Endothelial cell of umbilical vein (primary cell): Measurements from ENCODE around the gene SPEF2. TPM values are rescaled to one million over a fixed set of nuclear protein-coding genes. Genes with fewer than 3 reads are reported as not detected.

ENCODE experiments used
- BruUV-seq: library from RNA; stranded (reverse); fragments of 400-500 nt; replicated peaks from 2 replicates; lab custom pipeline; 2021; lab: Mats Ljungman, UMichigan
- CTCF ChIA-PET: fragments of 300-600, 350-600 bp; sonication (Branson Sonifier 250); formaldehyde crosslinking; loops from one replicate; lab custom pipeline; 2021; ENCODE audit warnings: antibody characterized with exemption, inconsistent platforms; lab: Charles Lee
- POLR2A ChIA-PET: fragments of 300-600, 350-600 bp; sonication (Branson Sonifier 250); formaldehyde crosslinking; loops from one replicate; lab custom pipeline; 2021; ENCODE audit warnings: antibody characterized with exemption, inconsistent platforms; lab: Charles Lee
- DNase-seq: peaks from one replicate; pipeline ENCODE4 v3.0.0-alpha.2; 2011; ENCODE audit warnings: low read depth, low spot score
- FAIRE-seq: peaks from 2 replicates; lab custom pipeline; 2011; peaks lifted over from hg19 to GRCh38; lab: Jason Lieb, UNC
- H2AFZ ChIP-seq: 2 replicates; pipeline ENCODE4 v1.6.0; 2012; ENCODE audit warnings: low read depth, low read length, control low read depth, inconsistent platforms
- H3K27ac ChIP-seq: 2 replicates; pipeline ENCODE4 v1.5.1; 2011; ENCODE audit warnings: low read depth, mild to moderate bottlenecking, control low read depth, low read length, moderate library complexity; ENCODE audit not compliant: insufficient read depth
- H3K27me3 ChIP-seq, 2 experiments: 2 replicates each; pipeline versions ENCODE4 v1.6.0 to v1.6.1; 2011; ENCODE audit warnings: low read length in 2 of 2, mixed read lengths in 1 of 2; ENCODE audit not compliant: control insufficient read depth in 2 of 2, insufficient read depth in 2 of 2
- H3K36me3 ChIP-seq, 2 experiments: 2 replicates in 1 of 2; 3 replicates in 1 of 2; pipeline ENCODE4 v1.5.1; 2011; ENCODE audit warnings: low read length in 2 of 2, mild to moderate bottlenecking in 1 of 2, moderate library complexity in 1 of 2; ENCODE audit not compliant: control insufficient read depth in 2 of 2, insufficient read depth in 2 of 2; ENCODE audit errors: extremely low read depth in 1 of 2
- H3K4me1 ChIP-seq: 3 replicates; pipeline ENCODE4 v1.5.1; 2011; ENCODE audit warnings: mild to moderate bottlenecking, low read length; ENCODE audit not compliant: control insufficient read depth, insufficient read depth; ENCODE audit errors: extremely low read depth
- H3K4me2 ChIP-seq: 2 replicates; pipeline ENCODE4 v1.6.1; 2011; ENCODE audit warnings: low read length, control low read depth, mixed read lengths; ENCODE audit not compliant: insufficient read depth
- H3K4me3 ChIP-seq, 3 experiments: fragments of 200-600 bp in 1 of 3; sonication (generic), shearing (Covaris generic) in 1 of 3; replicated peaks in 1 of 3; 2 replicates each; pipeline ENCODE4 v1.5.1; 2011 to 2016; ENCODE audit warnings: control low read depth in 3 of 3, low read length in 3 of 3, mild to moderate bottlenecking in 2 of 3, inconsistent platforms in 1 of 3, low read depth in 1 of 3, moderate library complexity in 1 of 3; ENCODE audit not compliant: insufficient read depth in 1 of 3
- H3K79me2 ChIP-seq: 2 replicates; pipeline ENCODE4 v1.6.0; 2012; ENCODE audit warnings: low read length, inconsistent platforms; ENCODE audit not compliant: control insufficient read depth, insufficient read depth
- H3K9ac ChIP-seq: replicated peaks from 2 replicates; pipeline ENCODE3; 2011; ENCODE audit warnings: low read length, control low read depth; ENCODE audit not compliant: insufficient read depth; ENCODE audit errors: extremely low read depth
- H3K9me1 ChIP-seq: replicated peaks from 3 replicates; pipeline ENCODE4 v1.6.0; 2011; ENCODE audit warnings: mild to moderate bottlenecking, low read length; ENCODE audit not compliant: control insufficient read depth, insufficient read depth; ENCODE audit errors: extremely low read depth
- H3K9me3 ChIP-seq: replicated peaks from 2 replicates; pipeline ENCODE4 v1.5.1; 2012; ENCODE audit warnings: low read length, inconsistent platforms; ENCODE audit not compliant: control insufficient read depth, insufficient read depth
- H4K20me1 ChIP-seq: replicated peaks from 2 replicates; pipeline ENCODE3; 2011; ENCODE audit warnings: mild to moderate bottlenecking, low read length; ENCODE audit not compliant: control insufficient read depth, insufficient read depth; ENCODE audit errors: extremely low read depth
- EZH2 ChIP-seq: IDR thresholded peaks from 2 replicates; pipeline ENCODE4 v1.6.1; 2012; ENCODE audit warnings: borderline replicate concordance, low read depth, mild to moderate bottlenecking, moderate library complexity, low read length, inconsistent platforms; ENCODE audit not compliant: severe bottlenecking
- FOS ChIP-seq: IDR thresholded peaks from 2 replicates; pipeline ENCODE4 v1.6.1; 2011; ENCODE audit warnings: mild to moderate bottlenecking, low read length, moderate library complexity, borderline replicate concordance; ENCODE audit not compliant: insufficient read depth
- GATA2 ChIP-seq: IDR thresholded peaks from 2 replicates; pipeline ENCODE4 v1.7.0; 2011; ENCODE audit warnings: low read depth, mild to moderate bottlenecking, moderate library complexity, mixed read lengths, low read length; ENCODE audit not compliant: insufficient read length, insufficient read depth
- JUN ChIP-seq: IDR thresholded peaks from 2 replicates; pipeline ENCODE4 v1.6.1; 2011; ENCODE audit warnings: borderline replicate concordance, low read depth; ENCODE audit not compliant: insufficient read length, insufficient read depth
- MYC ChIP-seq: IDR thresholded peaks from one replicate; pipeline ENCODE4 v1.6.1; 2011; ENCODE audit warnings: mild to moderate bottlenecking, low read depth, low read length
- POLR2A ChIP-seq: IDR thresholded peaks from 2 replicates; pipeline ENCODE4 v1.6.1; 2012; ENCODE audit warnings: low read depth, mild to moderate bottlenecking, control low read depth, low read length
- POLR2AphosphoS5 ChIP-seq: IDR thresholded peaks from 2 replicates; pipeline ENCODE4 v1.6.1; 2012; ENCODE audit warnings: low read depth, mild to moderate bottlenecking, control low read depth, low read length, moderate library complexity; ENCODE audit not compliant: insufficient read depth
- dilution Hi-C: fragments of 300-500 bp; cut with MboI; formaldehyde crosslinking; loops from one replicate; pipeline ENCODE4 v1.15.0; 2019; ENCODE audit warnings: low sequenced_read_pairs; ENCODE audit not compliant: extremely low pct_ligation_motif_present
- intact Hi-C: fragments of 100-400 bp; cut with micrococcal nuclease; formaldehyde crosslinking; loops from one replicate; pipeline ENCODE4 v1.10.0; 2022
- polyA plus RNA-seq, 4 experiments: library from polyadenylated mRNA; depleted of rRNA in 3 of 4; stranded (reverse) in 3 of 4; unstranded in 1 of 4; fragments of >200 nt; gene quantifications; 2 replicates each; pipeline versions ENCODE4 v1.2.1 to v1.2.3, GENCODE V29; 2011 to 2012; ENCODE audit warnings: missing spikeins in 1 of 4
- total RNA-seq: library from RNA; stranded (reverse); gene quantifications from 2 replicates; pipeline ENCODE4 v1.2.3, GENCODE V29; 2021
- TF ChIP-seq, protein P1 (sequence below), 2 donors: IDR thresholded peaks; 1 replicate in 1 of 2; 2 replicates in 1 of 2; pipeline ENCODE4 v1.5.1; 2011; ENCODE audit warnings: low read length in 2 of 2, mild to moderate bottlenecking in 2 of 2, moderate library complexity in 2 of 2, control low read depth in 1 of 2, inconsistent platforms in 1 of 2, low read depth in 1 of 2; ENCODE audit not compliant: insufficient read depth in 1 of 2; ENCODE audit errors: extremely low read depth in 1 of 2
- TF ChIP-seq, protein P2 (sequence below): IDR thresholded peaks from 2 replicates; pipeline ENCODE4 v1.6.1; 2011; ENCODE audit not compliant: insufficient read depth, insufficient read length

Gene SPEF2
- total and polyA plus RNA-seq, 2 donors (not counting 3 experiments of a cell fraction or from before 2014, with no cell fraction given), result 0.28 to 0.73 TPM

DNA sequence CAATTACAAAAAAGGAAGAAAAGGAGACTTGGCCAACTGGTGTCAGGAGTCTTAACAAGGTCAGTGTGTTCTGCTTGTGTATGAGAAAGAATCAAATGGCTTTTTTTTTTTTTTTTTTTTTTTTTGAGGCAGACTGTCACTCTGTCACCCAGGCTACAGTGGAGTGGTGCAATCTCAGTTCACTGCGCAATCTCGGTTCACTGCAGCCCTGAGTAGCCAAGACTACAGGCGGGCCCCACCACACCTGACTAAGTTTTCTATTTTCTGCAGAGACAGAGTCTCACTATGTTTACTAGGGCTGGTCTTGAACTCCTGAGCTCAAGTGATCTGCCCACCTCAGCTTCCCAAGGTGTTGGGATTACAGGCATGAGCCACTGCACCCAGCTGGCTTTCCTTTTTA is 236.0 kb downstream of the SPEF2 start:
- POLR2A ChIA-PET, result no interaction called here
- no peak overlapping the region for H2AFZ ChIP-seq
- H3K4me2 ChIP-seq, result no peak overlapping the region
- peaks cover 22% of the 10 kb centered on the region for H3K4me1 ChIP-seq
- no peaks in the 10 kb centered on the region for H3K9me1 ChIP-seq
- dilution Hi-C loops, result no loop called here
- TF ChIP-seq POLR2A (no peak), GATA2 (no peak), POLR2AphosphoS5 (no peak), EZH2 (no peak), MYC (no peak), FOS (no peak), JUN (no peak)
- TF ChIP-seq, protein P1, sequence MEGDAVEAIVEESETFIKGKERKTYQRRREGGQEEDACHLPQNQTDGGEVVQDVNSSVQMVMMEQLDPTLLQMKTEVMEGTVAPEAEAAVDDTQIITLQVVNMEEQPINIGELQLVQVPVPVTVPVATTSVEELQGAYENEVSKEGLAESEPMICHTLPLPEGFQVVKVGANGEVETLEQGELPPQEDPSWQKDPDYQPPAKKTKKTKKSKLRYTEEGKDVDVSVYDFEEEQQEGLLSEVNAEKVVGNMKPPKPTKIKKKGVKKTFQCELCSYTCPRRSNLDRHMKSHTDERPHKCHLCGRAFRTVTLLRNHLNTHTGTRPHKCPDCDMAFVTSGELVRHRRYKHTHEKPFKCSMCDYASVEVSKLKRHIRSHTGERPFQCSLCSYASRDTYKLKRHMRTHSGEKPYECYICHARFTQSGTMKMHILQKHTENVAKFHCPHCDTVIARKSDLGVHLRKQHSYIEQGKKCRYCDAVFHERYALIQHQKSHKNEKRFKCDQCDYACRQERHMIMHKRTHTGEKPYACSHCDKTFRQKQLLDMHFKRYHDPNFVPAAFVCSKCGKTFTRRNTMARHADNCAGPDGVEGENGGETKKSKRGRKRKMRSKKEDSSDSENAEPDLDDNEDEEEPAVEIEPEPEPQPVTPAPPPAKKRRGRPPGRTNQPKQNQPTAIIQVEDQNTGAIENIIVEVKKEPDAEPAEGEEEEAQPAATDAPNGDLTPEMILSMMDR (IDR thresholded peaks at IDR 0.05; ENCODE audit: extremely low read depth in 1 of 2, insufficient read depth in 1 of 2, low read depth in 1 of 2, low read length in 2 of 2), result no peak
- TF ChIP-seq, protein P2, sequence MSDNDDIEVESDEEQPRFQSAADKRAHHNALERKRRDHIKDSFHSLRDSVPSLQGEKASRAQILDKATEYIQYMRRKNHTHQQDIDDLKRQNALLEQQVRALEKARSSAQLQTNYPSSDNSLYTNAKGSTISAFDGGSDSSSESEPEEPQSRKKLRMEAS, result no peak
- H3K36me3 ChIP-seq, result no peaks in the 10 kb centered on the region
- FAIRE-seq (no peak), DNase-seq (no peak)
- H3K27me3 ChIP-seq, result no peaks in the 10 kb centered on the region
- no peaks in the 10 kb centered on the region for H3K9me3 ChIP-seq
- H3K79me2 ChIP-seq, result no peaks in the 10 kb centered on the region
- H3K9ac ChIP-seq, result no peak overlapping the region
- CTCF ChIA-PET, result interaction anchor here (4.1 kb wide), 1 partner anchor 71 kb away, joined by 17 read pairs; no protein-coding TSS in a partner anchor
- no peak overlapping the region for H3K4me3 ChIP-seq
- BruUV-seq, result no TSS peak
- no peak overlapping the region for H3K27ac ChIP-seq
- no peaks in the 10 kb centered on the region for H4K20me1 ChIP-seq
- intact Hi-C loops, result no loop called here
